Breast epithelium (tissue), 4 donors: ENCODE data around the gene NDUFS6. TPM values are rescaled to one million over a fixed set of nuclear protein-coding genes. Genes with fewer than 3 reads are reported as not detected.
A peak's percentile ranks its signal among the peaks of the same experiment; 100 is the strongest.

Source experiments
- DNase-seq, 2 donors: peaks; one replicate each; pipeline ENCODE4 v3.0.0-alpha.2; 2019; ENCODE audit warnings: low spot score in 2 of 2
- H3K27ac ChIP-seq, 2 donors: fragments of 200-600 bp; sonication (generic) in 1 of 2; one replicate each; pipeline ENCODE4 v1.5.1; 2016 to 2019; ENCODE audit warnings: mild to moderate bottlenecking in 1 of 2
- H3K27me3 ChIP-seq, 2 donors: fragments of 200-600 bp; sonication (generic) in 1 of 2; one replicate each; pipeline versions ENCODE4 v1.5.1 to v1.6.0; 2017 to 2019; ENCODE audit warnings: control low read depth in 1 of 2, mild to moderate bottlenecking in 1 of 2
- H3K36me3 ChIP-seq: fragments of 200-600 bp; one replicate; pipeline ENCODE4 v1.5.1; 2019
- H3K4me1 ChIP-seq, 2 donors: fragments of 200-600 bp; sonication (generic); one replicate each; pipeline ENCODE4 v1.5.1; 2016 to 2019; ENCODE audit warnings: control low read depth in 1 of 2
- H3K4me3 ChIP-seq, 3 donors: fragments of 200-600 bp; sonication (generic); 1 replicate in 2 of 3; 2 replicates in 1 of 3; pipeline ENCODE4 v1.5.1; 2016 to 2019; ENCODE audit warnings: mild to moderate bottlenecking in 3 of 3, moderate library complexity in 2 of 3
- H3K9me3 ChIP-seq, 2 donors: fragments of 200-600 bp; sonication (generic) in 1 of 2; one replicate each; pipeline ENCODE4 v1.5.1; 2016 to 2019; ENCODE audit warnings: control low read depth in 1 of 2
- CTCF ChIP-seq, 3 donors: fragments of 450-650 bp; IDR thresholded peaks; one replicate each; pipeline ENCODE4 v1.5.1; 2016 to 2017; ENCODE audit warnings: antibody characterized with exemption in 3 of 3, mild to moderate bottlenecking in 3 of 3, moderate library complexity in 3 of 3
- POLR2A ChIP-seq: fragments of 450-650 bp; IDR thresholded peaks from one replicate; pipeline ENCODE4 v1.6.1; 2016; ENCODE audit warnings: antibody characterized with exemption, mild to moderate bottlenecking, moderate library complexity
- POLR2AphosphoS5 ChIP-seq, 3 donors: sonication (generic); formaldehyde crosslinking; IDR thresholded peaks; one replicate each; pipeline ENCODE4 v1.6.1; 2017; ENCODE audit warnings: antibody characterized with exemption in 3 of 3
- intact Hi-C: fragments of 100-400 bp; cut with DNase I; formaldehyde crosslinking; loops from one replicate; pipeline ENCODE4 v1.15.1; 2023; ENCODE audit warnings: low total_unique reads
- total RNA-seq, 3 donors: library from RNA; depleted of rRNA; stranded (reverse); fragments of >200 nt; gene quantifications; one replicate each; pipeline ENCODE4 v1.1.0, GENCODE V29; 2016

The NDUFS6 gene
- total RNA-seq, 3 donors from 2014 or later: 37.9 to 68.8 (median 48.0) TPM

GRCh38 chr5:1771149-1772065, 29.8 kb upstream of the NDUFS6 start:
- H3K27me3 ChIP-seq: no peaks in the 10 kb centered on the region

DNA sequence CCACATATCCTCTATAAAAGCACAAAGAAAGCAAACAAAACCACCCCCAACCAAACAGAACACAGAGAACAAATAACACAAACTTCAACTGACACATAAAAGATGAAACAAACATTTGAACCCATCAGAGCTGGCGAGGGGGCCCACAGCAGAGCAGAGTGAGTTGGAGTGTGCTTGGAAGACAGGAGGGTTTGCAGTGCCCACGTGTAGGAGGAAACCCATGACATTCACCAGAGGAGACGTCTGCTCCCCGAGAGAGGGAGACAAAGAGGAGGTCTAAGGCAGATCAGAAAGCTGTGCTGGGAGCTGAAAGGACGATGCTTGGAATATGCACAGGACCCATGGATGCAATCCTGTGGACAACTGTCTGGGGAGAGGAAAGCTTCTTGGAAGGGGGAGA, 28.6 kb upstream of the NDUFS6 start:
- DNase-seq: no peak

More at GRCh38 chr5:1771149-1772065, 29.8 kb upstream of the NDUFS6 start:
- TF ChIP-seq POLR2A (no peak), POLR2AphosphoS5 (IDR thresholded peaks at IDR 0.05) (no peak), CTCF (IDR thresholded peaks at IDR 0.05) (no peak)
- Histone ChIP-seq H3K9me3 (no peaks in the 10 kb centered on the region), H3K27ac (no peak overlapping the region), H3K36me3 (no peaks in the 10 kb centered on the region), H3K4me3 (no peak overlapping the region), H3K4me1 (no peaks in the 10 kb centered on the region)
- no peak for DNase-seq
- intact Hi-C loops: no loop called here

GRCh38 chr5:1776831-1777230, 24.4 kb upstream of the NDUFS6 start:
- Histone ChIP-seq H3K27ac (no peak overlapping the region), H3K9me3 (no peaks in the 10 kb centered on the region), H3K4me1 (no peaks in the 10 kb centered on the region), H3K36me3 (no peaks in the 10 kb centered on the region), H3K27me3 (no peaks in the 10 kb centered on the region), H3K4me3 (no peak overlapping the region)
- TF ChIP-seq POLR2A: no peak
- DNase-seq: no peak
- intact Hi-C loops: no loop called here

More for the DNA sequence above, 28.6 kb upstream of the NDUFS6 start:
- H3K27me3 ChIP-seq: no peaks in the 10 kb centered on the region
- H3K9me3 ChIP-seq: no peaks in the 10 kb centered on the region
- H3K36me3 ChIP-seq: no peaks in the 10 kb centered on the region
- peak in 2 of 3 donors; percentile 14 to 21 for TF ChIP-seq CTCF (IDR thresholded peaks at IDR 0.05)
- no peak for TF ChIP-seq POLR2A
- H3K4me3 ChIP-seq: no peak overlapping the region
- intact Hi-C loops: no loop called here
- no peak overlapping the region for H3K27ac ChIP-seq
- H3K4me1 ChIP-seq: no peaks in the 10 kb centered on the region

DNA sequence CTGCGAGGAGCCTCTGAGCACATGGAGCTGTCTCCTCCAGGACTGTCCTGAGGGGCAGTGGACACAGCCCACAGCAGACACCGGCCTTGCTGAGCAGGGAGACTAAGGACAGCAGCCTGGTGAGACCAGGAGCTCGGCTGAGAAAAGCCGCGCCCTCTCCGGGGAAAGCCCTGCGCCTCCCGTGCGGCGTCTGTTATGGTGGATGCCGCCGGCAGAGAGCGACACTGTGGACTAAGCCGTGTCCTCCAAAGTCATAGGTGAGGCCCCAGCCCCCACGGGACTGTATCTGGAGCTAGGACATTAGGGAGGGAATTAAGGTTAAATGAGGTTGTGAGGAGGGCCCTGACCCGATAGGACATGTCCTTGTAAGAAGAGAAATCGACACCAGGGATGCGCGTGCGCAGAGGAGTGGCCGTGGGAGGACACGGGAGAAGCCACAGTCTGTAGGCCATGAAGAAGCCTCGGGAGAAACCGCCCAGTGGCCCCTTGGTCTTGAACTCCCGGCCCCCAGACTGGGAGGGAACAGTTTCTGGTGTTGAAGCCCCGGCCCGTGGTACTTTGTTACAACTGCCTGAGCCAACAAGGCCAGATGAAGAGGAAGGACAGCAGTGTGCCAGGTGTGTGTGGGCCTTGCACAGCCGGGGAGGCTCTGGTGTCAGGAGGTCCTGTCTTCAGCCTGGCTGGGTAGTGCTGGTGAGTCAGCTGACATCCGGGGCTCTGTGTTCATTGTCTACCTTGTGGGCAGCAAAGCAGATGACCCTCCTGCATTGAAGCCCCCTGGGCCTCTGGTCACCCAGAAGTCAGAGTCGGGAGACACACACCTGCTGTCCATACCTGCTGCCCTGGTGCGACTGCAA, 23.7 kb upstream of the NDUFS6 start:
- no peak overlapping the region for H3K27ac ChIP-seq
- H3K27me3 ChIP-seq: no peaks in the 10 kb centered on the region
- no peak for TF ChIP-seq POLR2AphosphoS5 (IDR thresholded peaks at IDR 0.05)
- TF ChIP-seq CTCF (IDR thresholded peaks at IDR 0.05): no peak
- TF ChIP-seq POLR2A: no peak
- H3K9me3 ChIP-seq: no peaks in the 10 kb centered on the region
- DNase-seq: peak in 1 of 2 donors; percentile 38
- H3K36me3 ChIP-seq: no peaks in the 10 kb centered on the region
- intact Hi-C loops: no loop called here
- no peaks in the 10 kb centered on the region for H3K4me1 ChIP-seq
- no peak overlapping the region for H3K4me3 ChIP-seq

DNA sequence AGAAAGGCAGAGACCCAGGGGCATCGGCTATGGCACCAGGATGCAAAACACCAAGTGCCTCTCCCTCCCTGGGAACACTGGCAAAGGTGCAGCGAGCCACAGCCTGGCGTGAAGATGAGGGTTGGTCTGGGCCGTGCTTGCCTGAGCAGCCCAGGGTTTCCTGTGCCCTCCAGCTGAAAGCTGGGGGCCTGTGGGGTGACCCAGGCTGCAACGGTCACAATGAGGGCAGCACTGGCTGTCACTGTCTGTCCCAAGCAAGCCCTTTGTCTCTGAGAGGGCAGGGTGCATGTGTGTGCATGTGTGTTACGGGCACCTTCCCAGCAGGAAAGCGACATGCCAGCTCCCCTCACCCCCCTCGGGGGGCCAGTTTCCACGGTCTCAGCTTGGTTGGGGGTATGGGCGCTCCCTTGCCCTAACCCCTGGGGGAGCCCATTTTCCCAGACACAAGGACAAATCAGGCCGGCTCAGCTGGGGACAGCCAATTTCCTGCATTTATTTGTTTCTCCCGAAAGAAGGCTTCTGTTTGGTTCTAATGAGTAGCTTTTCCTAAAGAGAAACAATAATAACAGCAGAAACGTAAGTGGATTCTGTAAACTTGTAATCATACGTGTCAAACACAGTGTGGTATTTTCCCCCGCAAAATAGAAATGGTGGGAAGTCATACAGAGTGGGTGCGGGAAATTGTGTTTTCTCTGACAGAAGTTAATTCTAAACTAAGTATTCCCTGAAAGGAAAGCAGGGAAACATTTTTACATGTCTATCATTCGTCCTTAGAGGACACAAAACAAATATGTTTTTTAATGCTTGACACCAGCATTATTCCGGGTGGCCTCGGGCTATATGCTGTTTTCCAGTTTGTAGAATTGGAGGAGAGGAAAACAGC, 22.8 kb upstream of the NDUFS6 start:
- H3K9me3 ChIP-seq: no peaks in the 10 kb centered on the region
- no peaks in the 10 kb centered on the region for H3K27me3 ChIP-seq
- H3K4me3 ChIP-seq: no peak overlapping the region
- no peak for TF ChIP-seq POLR2A
- TF ChIP-seq CTCF (IDR thresholded peaks at IDR 0.05): no peak
- TF ChIP-seq POLR2AphosphoS5 (IDR thresholded peaks at IDR 0.05): no peak
- H3K36me3 ChIP-seq: no peaks in the 10 kb centered on the region
- no peak overlapping the region for H3K27ac ChIP-seq
- H3K4me1 ChIP-seq: no peaks in the 10 kb centered on the region
- intact Hi-C loops: no loop called here
- DNase-seq: peak in 1 of 2 donors; percentile 43
